Astrocyte of the spinal cord (primary cell): ENCODE data around the gene TDRD1.

ENCODE experiments used
- DNase-seq: peaks from one replicate; pipeline ENCODE4 v3.0.0; 2011; ENCODE audit warnings: low read depth, low spot score
- H3K4me3 ChIP-seq: 2 replicates; pipeline ENCODE4 v1.5.1; 2011; ENCODE audit warnings: low read depth, mild to moderate bottlenecking, low read length, moderate library complexity
- CTCF ChIP-seq: IDR thresholded peaks from 2 replicates; pipeline ENCODE4 v1.5.1; 2012; ENCODE audit warnings: low read depth, mild to moderate bottlenecking, low read length, inconsistent platforms
- in situ Hi-C: cut with HindIII; loops from 2 replicates; pipeline ENCODE4 v1.10.0; 2017; ENCODE audit warnings: low sequenced_read_pairs

The TDRD1 gene

GRCh38 chr10:114246679-114247305 is 67.6 kb downstream of the TDRD1 start:
- no peak for DNase-seq
- TF ChIP-seq CTCF, result no peak
- in situ Hi-C loops, result no loop called here
- no peak overlapping the region for H3K4me3 ChIP-seq

- no peak overlapping the region for H3K4me3 ChIP-seq
- DNase-seq, result no peak
- in situ Hi-C loops, result no loop called here
- no peak for TF ChIP-seq CTCF
Measured at GRCh38 chr10:114250236-114250635, 71.1 kb downstream of the TDRD1 start.

GRCh38 chr10:114250716-114251115 is 71.6 kb downstream of the TDRD1 start:
- DNase-seq, result no peak
- in situ Hi-C loops, result no loop called here
- H3K4me3 ChIP-seq, result no peak overlapping the region
- no peak for TF ChIP-seq CTCF

- in situ Hi-C loops, result no loop called here
- no peak for TF ChIP-seq CTCF
- DNase-seq, result no peak
- H3K4me3 ChIP-seq, result no peak overlapping the region
Measured at GRCh38 chr10:114252092-114252491, 72.9 kb downstream of the TDRD1 start.

- in situ Hi-C loops, result no loop called here
- DNase-seq, result no peak
- no peak overlapping the region for H3K4me3 ChIP-seq
- TF ChIP-seq CTCF, result no peak
Measured at GRCh38 chr10:114252883-114253282, 73.7 kb downstream of the TDRD1 start.

GRCh38 chr10:114255227-114255626 is 76.1 kb downstream of the TDRD1 start:
- no peak for TF ChIP-seq CTCF
- no peak for DNase-seq
- in situ Hi-C loops, result no loop called here
- H3K4me3 ChIP-seq, result no peak overlapping the region
